H1 (cell line): Measurements from ENCODE around the gene TTC29. TPM values are rescaled to one million over a fixed set of nuclear protein-coding genes. Genes with fewer than 3 reads are reported as not detected.

Experiments
- SIX5 ChIP-seq: IDR thresholded peaks from 2 replicates; pipeline ENCODE4 v1.6.1; 2011; ENCODE audit warnings: mild to moderate bottlenecking, low read depth, low read length
- TAF1 ChIP-seq: IDR thresholded peaks from 2 replicates; pipeline ENCODE4 v1.6.1; 2011; ENCODE audit warnings: mild to moderate bottlenecking, low read depth, low read length
- polyA plus RNA-seq, 7 experiments: library from polyadenylated mRNA; depleted of rRNA in 3 of 7; stranded (reverse) in 5 of 7; unstranded in 2 of 7; fragments of >200 nt in 5 of 7; fragments of 200-250 nt in 2 of 7; gene quantifications; 1 replicate in 5 of 7; 2 replicates in 1 of 7; 4 replicates in 1 of 7; pipeline versions ENCODE4 v1.2.1 to v1.2.3, GENCODE V29; 2011 to 2013; ENCODE audit warnings: missing spikeins in 2 of 7, mixed read lengths in 2 of 7
- total RNA-seq: library from RNA; stranded (reverse); fragmentation: NEBNext Ultra II Directional; extraction: Animal tissue kit (Norgen Biotek cat#: 25700); gene quantifications from 2 replicates; pipeline ENCODE4 v1.2.1, GENCODE V29; 2021

Gene TTC29
- total and polyA plus RNA-seq, 2 of the 8 experiments (the other 6 are each of a cell fraction or from before 2014, with no cell fraction given): 0.28 TPM; not detected in 1

DNA sequence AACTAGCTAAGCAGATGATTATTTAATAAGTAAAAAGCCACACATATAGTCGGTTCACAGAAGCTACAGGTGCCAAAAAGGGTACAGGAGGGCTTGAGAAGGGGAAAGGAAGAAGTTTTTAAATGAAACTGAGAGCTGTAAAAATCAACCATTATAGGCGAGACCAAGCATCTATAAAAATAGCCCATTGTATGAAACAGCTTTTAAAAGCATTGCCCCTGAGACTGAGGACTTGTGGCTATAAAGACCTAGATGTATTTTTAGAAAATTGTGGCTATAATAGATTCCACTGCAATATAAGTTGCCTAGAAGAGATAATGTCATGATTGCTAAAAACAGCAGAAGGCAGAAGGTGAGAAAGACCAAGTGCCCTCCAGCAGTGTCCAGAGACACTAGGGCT lies 15.0 kb upstream of the TTC29 start (continued):
- TF ChIP-seq TAF1 (no peak), SIX5 (no peak)
- TF ChIP-seq, all 59 proteins: peak for 0
